ENCODE results near the gene HIVEP3. TPM values are rescaled to one million over a fixed set of nuclear protein-coding genes. Genes with fewer than 3 reads are reported as not detected.

HIVEP3 gene
- total RNA-seq, 1 donor from 2014 or later: 2.9 TPM

DNA sequence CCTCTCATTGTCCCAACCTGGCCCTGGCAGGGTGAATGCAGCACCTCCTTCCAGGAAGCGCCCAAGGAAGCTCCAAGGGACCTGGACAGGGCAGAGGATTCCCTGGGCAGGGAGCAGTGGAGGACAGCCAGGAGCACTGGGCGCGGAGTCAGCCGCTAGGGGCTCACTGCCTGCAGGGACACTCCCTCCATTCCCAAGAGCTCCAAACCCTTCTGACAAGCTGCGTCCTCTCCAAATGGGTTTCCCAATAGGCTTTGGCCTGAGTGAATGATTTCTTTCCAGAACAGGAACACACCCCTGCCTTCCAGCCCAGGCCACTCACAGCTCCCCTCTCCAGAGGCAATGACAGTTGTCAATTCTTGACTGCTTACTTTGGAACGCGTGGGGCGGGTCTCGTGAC, 305.8 kb downstream of the HIVEP3 start:
- peaks cover 22% of the 10 kb centered on the region for H3K4me1 ChIP-seq
- intact Hi-C loops (cut with DNase I): no loop called here
- peak overlapping the region; percentile 46 for H3K27ac ChIP-seq
- no peaks in the 10 kb centered on the region for H3K27me3 ChIP-seq
- TF ChIP-seq POLR2AphosphoS5 (IDR thresholded peaks at IDR 0.05; ENCODE audit: insufficient read depth in 1 of 2, low read depth in 1 of 2) (no peak), POLR2A (IDR thresholded peaks at IDR 0.05) (no peak)
- TF ChIP-seq, protein P1, sequence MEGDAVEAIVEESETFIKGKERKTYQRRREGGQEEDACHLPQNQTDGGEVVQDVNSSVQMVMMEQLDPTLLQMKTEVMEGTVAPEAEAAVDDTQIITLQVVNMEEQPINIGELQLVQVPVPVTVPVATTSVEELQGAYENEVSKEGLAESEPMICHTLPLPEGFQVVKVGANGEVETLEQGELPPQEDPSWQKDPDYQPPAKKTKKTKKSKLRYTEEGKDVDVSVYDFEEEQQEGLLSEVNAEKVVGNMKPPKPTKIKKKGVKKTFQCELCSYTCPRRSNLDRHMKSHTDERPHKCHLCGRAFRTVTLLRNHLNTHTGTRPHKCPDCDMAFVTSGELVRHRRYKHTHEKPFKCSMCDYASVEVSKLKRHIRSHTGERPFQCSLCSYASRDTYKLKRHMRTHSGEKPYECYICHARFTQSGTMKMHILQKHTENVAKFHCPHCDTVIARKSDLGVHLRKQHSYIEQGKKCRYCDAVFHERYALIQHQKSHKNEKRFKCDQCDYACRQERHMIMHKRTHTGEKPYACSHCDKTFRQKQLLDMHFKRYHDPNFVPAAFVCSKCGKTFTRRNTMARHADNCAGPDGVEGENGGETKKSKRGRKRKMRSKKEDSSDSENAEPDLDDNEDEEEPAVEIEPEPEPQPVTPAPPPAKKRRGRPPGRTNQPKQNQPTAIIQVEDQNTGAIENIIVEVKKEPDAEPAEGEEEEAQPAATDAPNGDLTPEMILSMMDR (IDR thresholded peaks at IDR 0.05): no peak
- no peaks in the 10 kb centered on the region for H3K36me3 ChIP-seq
- H3K4me3 ChIP-seq: no peak overlapping the region
- no peaks in the 10 kb centered on the region for H3K9me3 ChIP-seq
- DNase-seq (ENCODE audit: extremely low spot score in 2 of 2): peak; percentile 56 to 85

- H3K9me3 ChIP-seq: no peaks in the 10 kb centered on the region
- no peaks in the 10 kb centered on the region for H3K36me3 ChIP-seq
- H3K4me3 ChIP-seq: no peak overlapping the region
- intact Hi-C loops (cut with DNase I): no loop called here
- TF ChIP-seq POLR2AphosphoS5 (IDR thresholded peaks at IDR 0.05; ENCODE audit: insufficient read depth in 1 of 2, low read depth in 1 of 2): no peak
- TF ChIP-seq POLR2A (IDR thresholded peaks at IDR 0.05): no peak
- TF ChIP-seq, protein P1 (IDR thresholded peaks at IDR 0.05): no peak
- peaks cover 16% of the 10 kb centered on the region for H3K4me1 ChIP-seq
- peak; percentile 67 to 70 for DNase-seq (ENCODE audit: extremely low spot score in 2 of 2)
- H3K27ac ChIP-seq: no peak overlapping the region
- H3K27me3 ChIP-seq: no peaks in the 10 kb centered on the region
Measured at GRCh38 chr1:41611932-41612450, 306.7 kb downstream of the HIVEP3 start.

DNA sequence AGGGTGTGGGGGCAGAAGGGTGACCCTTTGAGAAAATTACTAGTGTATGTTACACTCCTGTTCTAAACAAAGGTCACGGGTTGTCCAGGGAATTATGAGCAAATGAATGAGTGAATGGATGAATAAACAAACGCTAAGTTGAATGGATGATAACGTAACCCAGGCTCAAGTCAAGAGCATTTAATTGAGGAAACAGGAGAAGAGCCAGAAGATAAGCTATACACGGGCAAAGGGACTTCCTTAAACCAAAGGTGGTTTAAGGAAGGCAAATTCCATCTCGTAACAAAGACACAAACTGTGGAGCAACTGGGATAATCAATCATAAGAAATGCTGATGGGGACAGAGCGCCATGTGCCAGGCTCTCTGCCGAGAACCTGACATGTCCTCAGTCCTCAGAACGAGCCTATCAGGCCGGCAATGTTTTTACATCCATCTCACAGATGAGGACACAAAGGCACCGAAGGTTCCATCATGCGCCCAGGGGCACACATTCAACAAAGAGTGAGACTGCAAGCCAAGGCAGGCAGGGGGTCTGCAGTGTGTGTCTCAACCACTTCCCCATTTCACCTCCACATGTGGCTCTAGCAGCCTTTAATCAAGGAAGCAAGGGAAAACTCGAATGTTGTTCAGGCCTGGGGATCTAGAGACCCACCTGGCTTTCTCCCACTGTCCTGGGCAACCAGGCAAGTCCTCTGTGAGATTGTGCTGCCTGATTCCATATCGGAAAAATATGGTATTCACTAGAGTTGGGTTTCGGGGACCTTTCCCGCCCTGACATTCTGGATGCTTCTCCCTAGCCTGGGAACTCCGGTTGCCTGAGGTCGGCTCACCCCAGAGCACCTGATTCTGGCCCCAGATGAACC, 307.4 kb downstream of the HIVEP3 start:
- H3K4me3 ChIP-seq: no peak overlapping the region
- H3K4me1 ChIP-seq: peaks cover 16% of the 10 kb centered on the region
- intact Hi-C loops (cut with DNase I): no loop called here
- no peaks in the 10 kb centered on the region for H3K27me3 ChIP-seq
- H3K36me3 ChIP-seq: no peaks in the 10 kb centered on the region
- TF ChIP-seq POLR2A (IDR thresholded peaks at IDR 0.05) (no peak), POLR2AphosphoS5 (IDR thresholded peaks at IDR 0.05; ENCODE audit: insufficient read depth in 1 of 2, low read depth in 1 of 2) (no peak)
- TF ChIP-seq, protein P1 (IDR thresholded peaks at IDR 0.05): no peak
- H3K9me3 ChIP-seq: no peaks in the 10 kb centered on the region
- peak; percentile 70 to 74 for DNase-seq (ENCODE audit: extremely low spot score in 2 of 2)
- H3K27ac ChIP-seq: no peak overlapping the region

- Histone ChIP-seq H3K27ac (no peak overlapping the region), H3K4me3 (no peak overlapping the region), H3K4me1 (peaks cover 16% of the 10 kb centered on the region), H3K36me3 (no peaks in the 10 kb centered on the region), H3K9me3 (no peaks in the 10 kb centered on the region), H3K27me3 (no peaks in the 10 kb centered on the region)
- intact Hi-C loops (cut with DNase I): no loop called here
- DNase-seq (ENCODE audit: extremely low spot score in 2 of 2): peak; percentile 43 to 72
- TF ChIP-seq, protein P1 (IDR thresholded peaks at IDR 0.05): no peak
- TF ChIP-seq POLR2AphosphoS5 (IDR thresholded peaks at IDR 0.05; ENCODE audit: insufficient read depth in 1 of 2, low read depth in 1 of 2) (no peak), POLR2A (IDR thresholded peaks at IDR 0.05) (no peak)
Measured at GRCh38 chr1:41610361-41610760, 308.4 kb downstream of the HIVEP3 start.
